GM18909 (cell line): ENCODE results near the gene TIGD4.

ENCODE experiments used
- ATAC-seq: cut with Tn5 transposase; IDR thresholded peaks from one replicate; pipeline ENCODE4 v1.9.1; 2021; ENCODE audit warnings: mild to moderate bottlenecking; ENCODE audit not compliant: unreplicated experiment, poor library complexity

TIGD4 gene

DNA sequence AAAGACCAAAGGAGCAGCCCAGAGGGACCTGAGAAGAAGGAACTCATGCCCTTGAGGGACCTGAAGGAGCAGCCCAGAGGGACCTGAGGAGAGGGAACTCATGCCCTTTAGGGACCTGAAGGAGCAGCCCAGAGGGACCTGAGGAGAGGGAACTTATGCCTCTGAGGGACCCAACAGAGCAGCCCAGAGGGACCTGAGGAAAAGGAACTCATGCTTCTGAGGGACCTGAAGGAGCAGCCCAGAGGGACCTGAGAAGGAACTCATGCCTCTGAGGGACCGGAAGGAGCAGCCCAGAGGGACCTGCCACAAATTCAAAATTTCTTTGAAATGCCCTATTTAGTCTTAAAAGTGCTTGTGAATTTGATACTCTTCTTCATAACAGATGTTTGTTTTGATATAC lies 51.2 kb downstream of the TIGD4 start:
- no peak for ATAC-seq

DNA sequence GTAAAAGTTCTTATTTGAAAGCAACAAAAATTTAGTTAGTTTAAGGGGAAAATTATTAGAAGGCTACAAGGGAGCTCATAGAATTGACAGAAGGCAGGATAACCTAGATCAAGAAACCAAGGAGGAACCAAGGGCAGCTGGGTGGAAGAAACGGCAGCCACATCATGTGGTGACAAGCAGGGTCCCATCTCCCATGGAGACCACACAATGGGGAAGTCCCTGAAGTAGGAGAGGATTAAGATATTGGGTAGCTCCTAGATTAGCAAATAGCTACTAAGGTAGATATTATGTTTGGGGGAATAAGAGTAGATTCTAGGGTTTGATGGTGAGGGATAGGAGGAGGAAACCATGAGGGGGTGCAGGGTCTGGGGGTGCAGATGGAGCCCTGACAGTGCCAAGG lies 51.7 kb downstream of the TIGD4 start:
- ATAC-seq: no peak

- ATAC-seq: no peak
Observed at GRCh38 chr4:152724494-152724893, 55.0 kb downstream of the TIGD4 start.

DNA sequence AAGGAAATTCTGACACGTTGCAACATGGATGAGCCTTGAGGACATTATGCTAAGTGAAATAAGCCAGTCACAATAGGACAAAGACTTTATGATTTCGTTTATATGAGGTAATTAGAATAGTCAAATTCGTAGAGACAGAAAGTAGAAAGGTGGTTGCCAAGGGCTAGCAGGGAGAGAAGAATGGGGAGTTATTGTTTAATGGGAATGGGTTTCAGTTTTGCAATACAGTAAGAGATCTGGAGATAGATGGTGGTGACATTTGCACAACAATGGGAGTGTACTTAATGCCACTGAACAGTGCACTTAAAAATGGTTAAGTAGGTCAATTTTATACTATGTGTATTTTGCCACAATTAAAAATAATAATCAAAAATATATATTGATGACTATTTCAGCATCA lies 56.3 kb downstream of the TIGD4 start:
- ATAC-seq: no peak

DNA sequence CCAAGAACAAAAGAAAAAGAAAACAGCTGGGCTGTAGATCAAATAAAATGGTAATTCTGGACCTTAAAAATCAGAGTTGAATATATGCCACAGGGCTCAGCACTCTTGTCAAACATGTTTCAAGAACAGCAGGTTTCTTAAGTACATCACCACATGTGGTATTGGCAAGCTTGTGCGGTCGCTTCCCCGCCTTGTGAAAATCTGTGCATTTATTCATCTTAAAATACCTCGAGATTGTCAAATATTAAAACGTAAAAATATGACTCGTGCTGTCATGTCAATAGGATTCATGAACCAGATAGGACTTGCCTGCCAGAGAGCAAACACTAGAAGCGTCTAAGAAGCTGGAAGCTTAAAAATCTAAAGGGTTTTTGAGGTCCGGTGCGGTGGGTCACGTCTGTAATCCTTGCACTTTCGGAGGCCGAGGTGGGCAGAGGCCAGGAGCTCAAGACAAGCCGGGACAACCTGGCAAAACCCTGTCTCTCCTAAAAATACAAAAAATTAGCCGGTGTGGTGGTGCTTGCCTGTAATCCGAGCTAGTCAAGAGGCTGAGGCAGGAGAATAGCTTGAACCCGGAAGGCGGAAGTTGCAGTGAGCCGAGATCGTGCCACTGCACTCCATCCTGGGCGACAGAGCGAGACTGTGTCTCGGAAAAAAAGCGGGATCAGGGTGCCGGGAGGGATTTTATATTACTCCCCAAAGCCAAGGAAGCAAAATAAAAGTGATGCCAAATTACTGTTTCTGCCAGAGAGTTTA lies 59.6 kb downstream of the TIGD4 start:
- no peak for ATAC-seq
